Fibroblast of mammary gland (primary cell): ENCODE data around the gene APOA4.

ENCODE experiments used
- DNase-seq: peaks from one replicate; pipeline ENCODE4 v3.0.0-alpha.2; 2010; ENCODE audit warnings: low read depth
- H3K4me3 ChIP-seq: 2 replicates; pipeline ENCODE4 v1.5.1; 2011; ENCODE audit warnings: low read depth, mild to moderate bottlenecking, low read length, moderate library complexity; ENCODE audit not compliant: control insufficient read depth
- CTCF ChIP-seq: conservative IDR thresholded peaks from 2 replicates; pipeline ENCODE4 v1.5.1; 2011; ENCODE audit warnings: low read depth, low read length, inconsistent platforms; ENCODE audit not compliant: control insufficient read depth, insufficient read depth

APOA4 gene

GRCh38 chr11:116842117-116842516 is 19.0 kb upstream of the APOA4 start:
- DNase-seq, result no peak
- no peak for TF ChIP-seq CTCF
- no peak overlapping the region for H3K4me3 ChIP-seq

GRCh38 chr11:116840746-116841296 is 17.7 kb upstream of the APOA4 start:
- no peak for DNase-seq

GRCh38 chr11:116840224-116840745 is 17.2 kb upstream of the APOA4 start:
- no peak overlapping the region for H3K4me3 ChIP-seq
- peak; percentile 29 for DNase-seq
- TF ChIP-seq CTCF, result peak; percentile 25

More at GRCh38 chr11:116840746-116841296, 17.7 kb upstream of the APOA4 start:
- TF ChIP-seq CTCF, result no peak
- no peak overlapping the region for H3K4me3 ChIP-seq

- H3K4me3 ChIP-seq, result no peak overlapping the region
- no peak for TF ChIP-seq CTCF
- DNase-seq, result no peak
Observed at GRCh38 chr11:116838321-116839084, 15.4 kb upstream of the APOA4 start.

GRCh38 chr11:116837231-116838091 is 14.4 kb upstream of the APOA4 start, which contains the start of gene APOA1:
Gene APOA1 (minus strand): TSS chr11:116837622. CDS start chr11:116837387, 235 bp downstream.
- TF ChIP-seq CTCF, result no peak
- H3K4me3 ChIP-seq, result no peak within 1 kb of the TSS
- no peak for DNase-seq

GRCh38 chr11:116836632-116836991 is 13.5 kb upstream of the APOA4 start:
- DNase-seq, result no peak
- no peak for TF ChIP-seq CTCF
- no peak overlapping the region for H3K4me3 ChIP-seq
